Measurements from ENCODE around the gene R3HCC1L. TPM values are rescaled to one million over a fixed set of nuclear protein-coding genes. Genes with fewer than 3 reads are reported as not detected.
"Not testable (repeated sequence)": the region's sequence is repeated elsewhere in the genome, so short reads cannot be mapped to it uniquely, and the experiment has no call there.

Gene R3HCC1L
- total RNA-seq, 4 donors from 2014 or later, result 16.4 to 22.3 (median 18.8) TPM

GRCh38 chr10:98217801-98218200, 83.3 kb downstream of the R3HCC1L start:
- Histone ChIP-seq H3K4me3 (no peak overlapping the region), H3K9me3 (no peaks in the 10 kb centered on the region), H3K27ac (no peak overlapping the region), H3K4me1 (no peaks in the 10 kb centered on the region), H3K36me3 (peaks cover 0 to 5% (median 0%) of the 10 kb centered on the region in 3 donors), H3K27me3 (no peaks in the 10 kb centered on the region)
- no peak for DNase-seq
- no peak for TF ChIP-seq POLR2A (IDR thresholded peaks at IDR 0.05)
- TF ChIP-seq, protein P1, sequence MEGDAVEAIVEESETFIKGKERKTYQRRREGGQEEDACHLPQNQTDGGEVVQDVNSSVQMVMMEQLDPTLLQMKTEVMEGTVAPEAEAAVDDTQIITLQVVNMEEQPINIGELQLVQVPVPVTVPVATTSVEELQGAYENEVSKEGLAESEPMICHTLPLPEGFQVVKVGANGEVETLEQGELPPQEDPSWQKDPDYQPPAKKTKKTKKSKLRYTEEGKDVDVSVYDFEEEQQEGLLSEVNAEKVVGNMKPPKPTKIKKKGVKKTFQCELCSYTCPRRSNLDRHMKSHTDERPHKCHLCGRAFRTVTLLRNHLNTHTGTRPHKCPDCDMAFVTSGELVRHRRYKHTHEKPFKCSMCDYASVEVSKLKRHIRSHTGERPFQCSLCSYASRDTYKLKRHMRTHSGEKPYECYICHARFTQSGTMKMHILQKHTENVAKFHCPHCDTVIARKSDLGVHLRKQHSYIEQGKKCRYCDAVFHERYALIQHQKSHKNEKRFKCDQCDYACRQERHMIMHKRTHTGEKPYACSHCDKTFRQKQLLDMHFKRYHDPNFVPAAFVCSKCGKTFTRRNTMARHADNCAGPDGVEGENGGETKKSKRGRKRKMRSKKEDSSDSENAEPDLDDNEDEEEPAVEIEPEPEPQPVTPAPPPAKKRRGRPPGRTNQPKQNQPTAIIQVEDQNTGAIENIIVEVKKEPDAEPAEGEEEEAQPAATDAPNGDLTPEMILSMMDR (IDR thresholded peaks at IDR 0.05), result no peak

DNA sequence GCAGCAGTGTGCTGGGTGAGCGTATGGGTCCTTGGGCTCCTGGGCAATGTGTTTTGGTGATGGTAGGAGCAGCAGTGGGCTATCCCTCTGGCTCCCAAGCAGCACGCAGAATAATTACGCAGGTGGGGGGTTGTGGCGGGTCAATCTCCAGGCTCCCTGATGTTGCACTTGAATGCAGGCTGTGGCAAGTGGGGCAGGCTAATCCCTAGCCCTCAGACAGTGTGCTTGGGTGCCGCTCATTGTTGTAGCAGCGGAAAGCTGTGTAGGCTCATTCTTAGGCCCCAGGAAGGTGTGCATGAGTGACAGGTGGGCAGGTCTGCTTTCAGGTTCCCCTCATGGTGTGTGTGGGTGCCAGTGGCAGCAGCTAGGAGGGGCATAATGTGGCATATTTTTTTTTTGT, 89.4 kb downstream of the R3HCC1L start:
- Histone ChIP-seq H3K36me3 (no peaks in the 10 kb centered on the region), H3K9me3 (peaks cover 0 to 6% (median 0%) of the 10 kb centered on the region in 4 donors), H3K27ac (no peak overlapping the region), H3K27me3 (no peaks in the 10 kb centered on the region), H3K4me1 (no peaks in the 10 kb centered on the region), H3K4me3 (no peak overlapping the region)
- DNase-seq, result no peak
- TF ChIP-seq POLR2A (IDR thresholded peaks at IDR 0.05), result no peak
- TF ChIP-seq, protein P1 (IDR thresholded peaks at IDR 0.05), result no peak

GRCh38 chr10:98224509-98224908, 90.1 kb downstream of the R3HCC1L start:
- Histone ChIP-seq H3K27ac (no peak overlapping the region), H3K36me3 (no peaks in the 10 kb centered on the region), H3K4me1 (no peaks in the 10 kb centered on the region), H3K9me3 (peaks cover 0 to 6% (median 0%) of the 10 kb centered on the region in 4 donors), H3K4me3 (no peak overlapping the region), H3K27me3 (no peaks in the 10 kb centered on the region)
- TF ChIP-seq POLR2A (IDR thresholded peaks at IDR 0.05), result no peak
- TF ChIP-seq, protein P1 (IDR thresholded peaks at IDR 0.05), result no peak
- DNase-seq, result no peak

GRCh38 chr10:98224996-98225395, 90.5 kb downstream of the R3HCC1L start:
- no peaks in the 10 kb centered on the region for H3K36me3 ChIP-seq
- H3K4me3 ChIP-seq, result no peak overlapping the region
- H3K9me3 ChIP-seq, result peaks cover 0 to 6% (median 0%) of the 10 kb centered on the region in 4 donors
- no peak for DNase-seq
- H3K27ac ChIP-seq, result no peak overlapping the region
- no peaks in the 10 kb centered on the region for H3K4me1 ChIP-seq
- H3K27me3 ChIP-seq, result no peaks in the 10 kb centered on the region
- TF ChIP-seq, protein P1 (IDR thresholded peaks at IDR 0.05), result no peak
- TF ChIP-seq POLR2A (IDR thresholded peaks at IDR 0.05), result no peak

GRCh38 chr10:98226508-98227144, 92.2 kb downstream of the R3HCC1L start:
- no peak overlapping the region for H3K4me3 ChIP-seq
- DNase-seq, result no peak
- H3K36me3 ChIP-seq, result no peaks in the 10 kb centered on the region
- no peaks in the 10 kb centered on the region for H3K4me1 ChIP-seq
- H3K27ac ChIP-seq, result no peak overlapping the region
- TF ChIP-seq, protein P1 (IDR thresholded peaks at IDR 0.05), result no peak
- TF ChIP-seq POLR2A (IDR thresholded peaks at IDR 0.05), result no peak
- no peaks in the 10 kb centered on the region for H3K27me3 ChIP-seq
- peaks cover 0 to 6% (median 0%) of the 10 kb centered on the region in 4 donors for H3K9me3 ChIP-seq

DNA sequence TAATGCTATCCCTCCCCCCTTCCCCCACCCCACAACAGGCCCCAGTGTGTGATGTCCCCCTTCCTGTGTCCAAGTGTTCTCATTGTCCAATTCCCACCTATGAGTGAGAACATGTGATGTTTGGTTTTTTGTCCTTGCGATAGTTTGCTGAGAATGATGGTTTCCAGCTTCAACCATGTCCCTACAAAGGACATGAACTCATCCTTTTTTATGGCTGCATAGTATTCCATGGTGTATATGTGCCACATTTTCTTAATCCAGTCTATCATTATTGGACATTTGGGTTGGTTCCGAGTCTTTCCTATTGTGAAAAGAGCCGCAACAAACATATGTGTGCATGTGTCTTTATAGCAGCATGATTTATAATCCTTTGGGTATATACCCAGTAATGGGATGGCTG, 93.3 kb downstream of the R3HCC1L start:
- H3K9me3 ChIP-seq, H3K27me3 ChIP-seq, H3K27ac ChIP-seq, DNase-seq, H3K4me1 ChIP-seq, H3K36me3 ChIP-seq, H3K4me3 ChIP-seq: not testable (repeated sequence)

DNA sequence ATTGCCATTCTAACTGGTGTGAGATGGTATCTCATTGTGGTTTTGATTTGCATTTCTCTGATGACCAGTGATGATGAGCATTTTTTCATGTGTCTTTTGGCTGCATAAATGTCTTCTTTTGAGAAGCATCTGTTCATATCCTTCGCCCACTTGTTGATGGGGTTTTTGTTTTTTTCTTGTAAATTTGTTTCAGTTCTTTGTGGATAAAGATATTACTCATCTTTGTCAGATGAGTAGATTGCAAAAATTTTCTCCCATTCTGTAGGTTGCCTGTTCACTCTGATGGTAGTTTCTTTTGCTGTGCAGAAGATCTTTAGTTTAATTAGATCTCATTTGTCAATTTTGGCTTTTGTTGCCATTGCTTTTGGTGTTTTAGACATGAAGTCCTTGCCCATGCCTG, 93.8 kb downstream of the R3HCC1L start:
- not testable (repeated sequence) for H3K9me3 ChIP-seq

More for the DNA sequence above, 93.8 kb downstream of the R3HCC1L start:
- H3K27ac ChIP-seq, H3K4me3 ChIP-seq, H3K4me1 ChIP-seq, H3K27me3 ChIP-seq, H3K36me3 ChIP-seq, DNase-seq: not testable (repeated sequence)

All from Peyer's patch (tissue), 4 donors.